ENCODE measurements around the gene RFX2.

Gene RFX2

GRCh38 chr19:6061376-6062130, 48.7 kb downstream of the RFX2 start:
- no peak for DNase-seq (ENCODE audit: low read depth in 2 of 2, low spot score in 1 of 2)

DNA sequence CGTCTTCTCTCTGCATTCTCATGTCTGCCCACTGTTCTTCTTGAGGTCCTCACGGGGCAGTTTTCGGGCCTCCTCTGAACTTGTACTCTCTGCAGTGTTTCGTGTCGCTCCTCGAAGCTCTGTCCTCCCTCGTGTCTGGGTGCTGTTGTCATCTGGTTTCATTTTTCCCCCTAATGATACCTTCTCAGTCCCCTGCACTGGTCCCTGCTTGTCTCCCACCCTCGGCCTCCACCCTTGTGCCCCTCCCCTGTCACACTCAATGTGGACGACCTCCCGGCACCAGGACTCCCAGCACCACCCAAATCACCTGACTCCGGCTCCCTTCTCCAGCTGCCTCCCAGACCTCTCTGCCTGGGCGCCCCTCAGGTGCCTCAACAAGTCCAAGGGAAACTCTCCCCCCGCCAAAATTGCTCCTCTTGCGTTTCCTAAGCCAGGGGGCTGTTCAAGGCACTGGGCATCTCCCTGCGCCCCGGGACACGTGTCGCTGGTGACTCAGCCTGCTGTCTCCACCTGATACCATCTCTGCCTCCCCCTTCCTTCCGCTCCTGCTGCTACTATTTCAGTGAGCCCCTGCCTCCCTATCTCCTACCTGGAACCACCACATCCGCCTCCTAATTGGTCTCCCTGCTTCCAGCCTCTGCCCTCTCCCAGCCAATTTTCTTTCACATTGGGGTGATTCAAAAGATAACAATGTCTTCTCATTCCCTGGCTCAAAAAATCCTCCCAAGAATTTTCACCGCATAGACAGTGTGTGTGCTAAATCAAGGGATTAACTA, 49.5 kb downstream of the RFX2 start:
- DNase-seq (ENCODE audit: low read depth in 2 of 2, low spot score in 1 of 2), result peak in 1 of 2 donors; percentile 24

- DNase-seq (ENCODE audit: low read depth in 2 of 2, low spot score in 1 of 2), result no peak
Measured at GRCh38 chr19:6059988-6060599, 50.2 kb downstream of the RFX2 start.

DNA sequence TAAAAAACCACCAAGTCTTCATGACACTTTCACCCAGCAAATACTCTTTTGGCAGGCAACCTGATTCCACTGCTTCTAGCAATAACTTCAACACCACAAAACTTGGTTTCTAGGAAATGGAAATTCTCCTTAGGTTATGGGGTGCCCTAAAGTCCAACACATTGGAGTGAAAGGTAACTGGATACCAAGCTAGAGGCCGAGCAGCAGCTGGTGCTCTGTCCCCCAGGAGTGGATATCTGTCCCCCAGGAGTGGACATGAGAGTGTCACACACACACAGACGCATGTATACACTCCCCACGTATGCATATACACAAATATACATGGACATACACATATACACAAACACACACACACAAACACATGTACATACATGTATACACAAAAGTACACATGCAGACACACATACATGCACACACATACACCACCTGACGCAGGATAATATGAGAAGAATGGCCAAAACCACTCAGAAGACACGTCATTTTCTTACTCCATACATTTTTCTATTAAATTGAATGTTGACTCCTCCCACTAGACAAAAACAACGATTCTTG, 50.8 kb downstream of the RFX2 start:
- no peak for DNase-seq (ENCODE audit: low read depth in 2 of 2, low spot score in 1 of 2)

DNA sequence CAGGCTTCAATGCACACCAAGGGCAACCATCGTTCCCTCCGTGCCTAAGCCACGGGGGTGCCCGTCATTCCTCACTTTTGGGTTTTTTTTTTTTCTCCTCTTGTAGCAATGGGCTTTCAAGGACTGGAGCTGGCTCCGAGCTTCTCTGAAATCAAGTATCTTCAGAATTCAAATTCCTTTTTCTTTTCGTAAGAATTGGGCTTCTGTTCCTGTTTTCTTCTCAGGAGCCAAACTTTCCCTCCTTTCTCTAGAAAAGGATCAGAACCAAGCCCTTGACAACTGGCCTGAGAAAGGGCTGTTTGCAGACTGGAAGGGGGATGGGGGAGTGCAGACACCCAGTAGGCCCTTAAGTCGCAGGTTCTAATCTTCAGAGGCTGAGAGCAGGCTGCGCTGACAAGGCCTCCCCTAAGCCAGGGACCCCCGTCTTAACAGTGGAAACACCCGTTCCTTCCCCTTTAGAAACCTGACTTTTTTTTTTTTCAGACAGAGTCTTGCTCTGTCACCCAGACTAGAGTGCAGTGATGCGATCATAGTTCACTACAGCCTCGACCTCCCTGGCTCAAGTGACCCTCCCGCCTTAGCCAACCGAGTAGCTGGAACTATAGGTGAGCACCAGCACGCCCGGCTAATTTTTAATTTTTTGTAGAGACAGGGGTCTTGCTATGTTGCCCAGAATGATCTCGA, 51.6 kb downstream of the RFX2 start:
- no peak for DNase-seq (ENCODE audit: low read depth in 2 of 2, low spot score in 1 of 2)

- DNase-seq (ENCODE audit: low read depth in 2 of 2, low spot score in 1 of 2), result no peak
Measured at GRCh38 chr19:6057651-6058517, 52.4 kb downstream of the RFX2 start.

- DNase-seq (ENCODE audit: low read depth in 2 of 2, low spot score in 1 of 2), result no peak
Measured at GRCh38 chr19:6056801-6057650, 53.3 kb downstream of the RFX2 start.

DNA sequence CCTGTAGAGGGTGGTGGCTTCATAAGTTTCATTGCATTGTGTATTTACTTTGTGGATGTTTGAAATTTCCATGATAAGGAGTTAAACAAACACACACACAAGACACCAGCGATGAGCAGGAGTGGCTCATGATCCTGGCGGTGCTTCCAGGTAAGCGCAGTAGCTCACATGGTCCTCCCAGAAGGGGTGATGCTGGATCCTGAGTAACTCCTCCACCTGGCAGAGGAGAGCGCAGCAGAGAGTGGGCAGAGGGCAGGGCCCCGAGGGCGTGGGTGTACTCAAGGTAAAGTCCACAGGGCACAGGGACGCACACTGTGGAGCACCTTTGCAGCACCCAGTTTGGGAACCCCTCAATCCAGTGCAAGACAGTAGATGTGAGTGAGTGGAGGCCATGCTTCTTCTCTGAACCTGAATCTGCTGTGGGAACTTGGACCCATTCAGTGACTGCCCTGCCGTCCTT, 54.0 kb downstream of the RFX2 start:
- no peak for DNase-seq (ENCODE audit: low read depth in 2 of 2, low spot score in 1 of 2)

- no peak for DNase-seq (ENCODE audit: low read depth in 2 of 2, low spot score in 1 of 2)
Measured at GRCh38 chr19:6055013-6055795, 55.1 kb downstream of the RFX2 start.

- DNase-seq (ENCODE audit: low read depth in 2 of 2, low spot score in 1 of 2), result peak; percentile 44 to 62
Measured at GRCh38 chr19:6048793-6049405, 61.4 kb downstream of the RFX2 start.

GRCh38 chr19:6048348-6048747, 62.0 kb downstream of the RFX2 start:
- no peak for DNase-seq (ENCODE audit: low read depth in 2 of 2, low spot score in 1 of 2)

DNA sequence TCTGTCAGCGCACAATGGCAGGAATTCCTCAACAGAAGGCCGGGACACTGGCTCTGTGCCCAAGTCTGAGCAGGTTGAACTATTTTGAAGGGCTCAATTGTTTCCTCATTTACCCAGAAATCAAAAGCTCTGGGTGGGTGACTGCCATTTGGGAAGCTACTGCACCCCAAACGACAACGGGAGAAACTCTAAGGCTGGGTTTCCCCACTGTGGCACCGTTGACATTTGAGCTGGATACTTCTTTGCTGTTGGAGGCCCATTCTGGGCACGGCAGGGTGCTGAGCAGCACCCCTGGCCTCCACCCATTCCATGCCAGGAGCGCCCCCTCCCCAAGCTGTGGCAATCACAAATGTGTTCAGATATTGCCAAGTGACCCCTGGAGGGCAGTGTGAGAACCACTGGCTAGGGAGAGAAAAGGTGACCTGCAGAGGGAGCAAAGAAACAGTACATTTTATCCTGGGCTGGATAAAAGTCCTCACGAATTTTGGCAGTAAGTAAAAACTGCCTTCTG, 62.5 kb downstream of the RFX2 start:
- no peak for DNase-seq (ENCODE audit: low read depth in 2 of 2, low spot score in 1 of 2)

DNA sequence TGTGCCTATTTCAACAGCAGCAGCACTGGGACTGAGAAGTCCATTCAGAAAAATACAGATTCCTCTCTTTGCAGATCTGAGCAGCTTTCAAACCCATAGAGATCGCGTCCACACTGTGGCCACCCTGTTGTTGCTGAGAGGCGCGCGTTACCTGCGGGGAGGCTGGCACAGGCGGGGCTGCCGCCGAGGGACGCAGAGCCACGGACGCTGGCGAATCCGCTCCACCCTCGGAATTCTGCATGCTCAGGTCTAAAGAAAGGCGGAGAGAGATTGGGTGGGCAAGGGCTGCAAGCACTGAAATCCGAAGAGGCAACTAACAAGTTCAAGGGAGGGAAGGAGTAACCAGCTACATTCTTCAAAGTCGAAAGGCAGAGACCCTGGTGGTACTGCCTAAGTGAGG, 63.0 kb downstream of the RFX2 start:
- DNase-seq (ENCODE audit: low read depth in 2 of 2, low spot score in 1 of 2), result no peak

- no peak for DNase-seq (ENCODE audit: low read depth in 2 of 2, low spot score in 1 of 2)
Measured at GRCh38 chr19:6045108-6045507, 65.2 kb downstream of the RFX2 start.

DNA sequence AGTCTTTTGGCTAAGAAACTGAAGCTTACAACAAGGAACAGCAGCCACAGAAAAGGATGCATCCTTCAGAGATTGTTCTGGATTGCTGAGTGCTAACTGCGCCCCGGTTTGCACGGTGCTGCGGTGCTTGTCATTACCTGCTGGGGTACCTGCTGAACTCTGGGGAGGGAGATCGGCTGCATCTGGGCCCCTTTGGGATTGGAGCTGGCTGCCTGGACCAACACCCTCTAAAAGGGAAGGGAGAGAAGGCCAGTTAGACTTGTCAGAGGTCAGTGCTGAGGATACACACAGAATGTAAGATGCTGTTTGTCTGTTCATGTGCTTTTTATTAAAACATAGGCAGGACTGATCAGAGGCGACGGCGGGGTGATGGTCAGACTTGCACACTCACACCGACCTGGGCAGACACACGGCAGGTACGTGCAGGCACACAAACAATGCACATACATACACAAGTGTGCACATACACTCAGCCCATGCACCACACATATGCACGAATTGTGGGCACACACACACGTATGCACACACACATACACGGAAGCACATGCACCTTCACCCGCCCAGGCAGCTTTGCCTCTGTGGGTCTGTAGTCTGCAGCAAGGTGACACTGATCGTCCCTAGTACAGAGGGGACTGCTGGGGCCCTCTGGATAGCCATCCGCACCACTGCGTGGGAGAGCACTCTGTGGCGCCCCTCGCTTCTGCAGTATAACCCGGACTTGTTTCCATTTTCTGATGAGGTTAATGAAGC, 66.1 kb downstream of the RFX2 start:
- DNase-seq (ENCODE audit: low read depth in 2 of 2, low spot score in 1 of 2), result no peak

DNA sequence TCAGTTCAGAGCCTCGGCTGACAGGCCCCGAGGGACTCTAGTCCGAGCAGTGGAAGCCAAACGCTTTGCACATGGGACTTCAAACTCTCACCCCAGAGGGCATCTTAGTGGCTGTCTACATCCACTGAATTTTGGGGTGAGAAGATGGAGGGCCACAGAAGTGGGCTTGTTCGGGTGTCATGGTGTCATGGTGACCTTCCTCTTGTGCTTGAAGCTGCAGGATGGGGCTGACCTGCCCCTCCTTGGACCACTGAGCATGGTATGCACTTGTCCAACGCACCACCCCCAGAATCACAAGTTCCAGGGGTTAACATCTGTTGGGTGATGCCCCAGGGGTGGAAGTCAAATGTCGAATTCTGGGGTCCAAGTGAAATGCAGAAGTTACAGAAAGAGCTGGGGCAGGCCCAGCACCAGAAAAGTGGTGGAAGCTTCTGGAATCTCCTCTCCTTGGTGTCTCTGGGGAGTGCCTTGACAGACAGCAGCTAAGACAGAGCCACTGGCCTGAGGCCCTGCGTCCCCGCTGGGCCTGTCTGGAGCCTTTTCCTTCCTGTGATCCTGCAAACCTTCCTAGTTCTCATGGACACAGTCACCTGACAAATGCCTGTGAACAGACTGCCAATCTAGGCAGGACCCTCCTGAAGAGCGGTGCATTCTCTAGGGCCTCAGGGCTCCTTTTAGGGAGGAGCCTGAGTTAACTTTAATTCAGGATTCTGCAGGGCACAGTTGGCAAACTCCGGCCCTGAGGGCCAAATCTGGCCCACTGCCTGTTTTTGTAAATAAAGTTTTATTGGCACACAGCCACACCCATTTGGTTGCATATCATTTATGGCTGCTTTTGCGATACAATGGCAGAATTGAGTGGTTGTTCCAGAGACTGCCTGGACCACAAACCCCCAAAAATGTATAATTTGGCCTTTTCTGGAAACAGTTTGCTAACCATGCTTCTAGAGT, 67.2 kb downstream of the RFX2 start:
- DNase-seq (ENCODE audit: low read depth in 2 of 2, low spot score in 1 of 2), result no peak

Measured in stimulated activated CD8-positive, alpha-beta memory T cell treated with anti-CD3 and anti-CD28 coated beads, Interleukin-4, amount 100 ng/mL, for 1 hour (primary cell).